GM19324 (cell line): Measurements from ENCODE around the gene HLF.

Source experiments
- ATAC-seq: cut with Tn5 transposase; IDR thresholded peaks from one replicate; pipeline ENCODE4 v1.9.1; 2021; ENCODE audit warnings: mild to moderate bottlenecking, moderate library complexity; ENCODE audit not compliant: unreplicated experiment, low FRiP score

Gene HLF

GRCh38 chr17:55249861-55250260 lies 14.9 kb upstream of the HLF start:
- no peak for ATAC-seq

GRCh38 chr17:55254375-55254774 lies 10.4 kb upstream of the HLF start:
- ATAC-seq = no peak

- ATAC-seq = no peak
Measured at GRCh38 chr17:55258578-55259135, 6.1 kb upstream of the HLF start.

- ATAC-seq = no peak
Measured at GRCh38 chr17:55259684-55260111, 5.1 kb upstream of the HLF start.

DNA sequence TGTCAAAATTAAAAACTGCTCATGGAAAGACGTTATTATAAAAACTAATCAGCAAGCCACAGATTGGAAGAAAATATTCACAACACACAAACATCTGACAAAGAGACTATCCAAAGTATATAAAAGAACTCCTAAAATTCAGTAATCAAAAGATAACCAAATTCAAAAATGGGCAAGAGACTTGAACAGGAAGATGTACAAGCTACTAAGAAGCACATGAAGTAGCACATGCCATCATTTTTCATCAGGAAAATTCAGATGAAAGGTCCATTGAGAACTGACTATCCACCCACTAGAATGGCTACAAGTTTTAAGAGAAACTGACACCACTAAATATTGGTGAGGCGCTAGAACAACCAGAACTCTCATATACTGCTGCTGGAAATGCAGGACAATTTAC lies 3.4 kb upstream of the HLF start:
- ATAC-seq = no peak

- no peak for ATAC-seq
Measured at GRCh38 chr17:55263569-55264277, 1.0 kb upstream of the HLF start.

- ATAC-seq = no peak
Measured at GRCh38 chr17:55264278-55264644, 499 bp upstream of the HLF start.

- no peak for ATAC-seq
Measured at GRCh38 chr17:55265311-55266021, 706 bp downstream of the HLF start.

- ATAC-seq = no peak
Measured at GRCh38 chr17:55266051-55266957, 1.5 kb downstream of the HLF start.

- no peak for ATAC-seq
Measured at GRCh38 chr17:55266958-55267688, 2.4 kb downstream of the HLF start.

DNA sequence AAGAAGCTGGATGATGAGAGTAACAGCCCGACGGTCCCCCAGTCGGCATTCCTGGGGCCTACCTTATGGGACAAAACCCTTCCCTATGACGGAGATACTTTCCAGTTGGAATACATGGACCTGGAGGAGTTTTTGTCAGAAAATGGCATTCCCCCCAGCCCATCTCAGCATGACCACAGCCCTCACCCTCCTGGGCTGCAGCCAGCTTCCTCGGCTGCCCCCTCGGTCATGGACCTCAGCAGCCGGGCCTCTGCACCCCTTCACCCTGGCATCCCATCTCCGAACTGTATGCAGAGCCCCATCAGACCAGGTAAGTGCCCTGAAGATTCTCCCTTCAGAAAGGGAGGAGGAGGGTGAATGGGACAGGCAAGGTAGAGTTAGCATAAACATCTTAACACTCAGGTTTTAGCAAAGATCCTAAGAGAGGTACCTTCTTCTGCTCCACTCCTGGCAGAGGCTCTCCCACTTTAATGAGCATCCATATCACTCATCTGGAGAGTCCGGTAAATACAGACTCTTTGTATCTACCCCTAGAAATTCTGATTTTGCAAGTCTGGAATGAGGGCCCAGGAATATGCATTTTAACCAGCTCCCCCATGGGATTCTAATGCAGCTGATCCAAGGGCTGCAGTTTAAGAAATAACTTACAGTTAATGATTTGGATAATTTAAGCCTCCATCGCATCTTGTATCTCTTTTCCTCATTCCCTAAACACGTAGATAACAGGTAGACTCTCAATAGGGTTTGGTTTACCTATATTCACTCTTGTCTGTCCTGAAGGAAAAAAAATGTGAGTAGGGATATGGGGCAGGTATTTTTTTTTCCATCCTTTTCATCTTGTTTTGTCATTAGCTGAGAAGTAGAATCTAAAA lies 3.3 kb downstream of the HLF start:
- no peak for ATAC-seq

DNA sequence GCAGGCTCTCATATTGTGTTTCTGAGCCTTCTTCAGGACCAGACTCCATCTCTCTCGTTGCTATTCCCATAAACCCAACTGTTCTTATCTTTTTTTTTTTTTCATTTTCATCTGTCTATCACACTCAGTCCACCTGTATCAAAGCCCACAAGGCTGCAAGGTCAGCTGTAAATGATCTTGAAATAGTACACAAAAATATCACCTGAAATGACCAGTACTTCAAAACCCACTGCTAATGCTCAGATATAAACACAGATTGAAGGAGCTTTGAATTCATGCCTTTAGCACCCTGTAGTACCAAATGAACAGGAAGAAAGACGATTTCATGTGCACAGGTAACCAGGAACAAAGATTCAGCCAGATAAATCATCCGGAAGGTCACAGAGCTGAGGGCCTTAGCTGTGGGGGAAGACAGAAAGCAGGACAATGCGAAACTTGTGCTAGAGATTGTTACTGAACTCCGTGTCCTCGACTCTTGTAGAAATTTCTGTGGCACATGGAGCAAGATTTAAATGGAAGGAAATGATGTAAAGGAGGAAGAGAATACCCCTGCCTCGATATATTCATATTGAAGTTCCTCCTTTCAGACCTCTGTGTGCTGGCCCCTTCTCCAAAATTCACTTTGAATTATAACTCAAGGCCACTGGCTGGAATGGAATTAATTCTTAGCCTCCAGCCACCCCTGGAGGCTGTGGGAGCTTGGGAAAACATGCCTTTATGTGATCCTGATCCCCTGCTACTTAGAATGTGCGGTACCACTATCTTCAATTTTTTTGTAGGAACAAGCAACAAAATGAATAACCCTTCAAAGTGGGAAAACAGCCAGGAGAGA lies 4.1 kb downstream of the HLF start:
- no peak for ATAC-seq

GRCh38 chr17:55269894-55270293 lies 5.1 kb downstream of the HLF start:
- ATAC-seq = no peak

DNA sequence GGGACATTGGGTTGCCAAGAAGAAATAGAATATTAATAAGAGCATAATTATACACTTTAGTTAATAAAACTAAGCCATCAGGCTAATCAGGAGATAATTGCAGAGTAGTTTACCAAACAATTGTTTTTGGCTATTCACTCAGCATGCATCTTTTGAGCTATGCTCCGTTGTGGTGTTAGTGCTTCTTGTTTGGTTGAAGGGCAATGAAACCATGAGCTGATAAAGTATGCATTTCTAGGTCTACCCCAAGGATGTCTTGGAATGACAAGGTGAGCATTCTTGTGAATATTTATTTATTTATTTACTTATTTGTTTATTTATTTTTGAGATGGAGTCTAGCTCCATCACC lies 6.4 kb downstream of the HLF start:
- no peak for ATAC-seq

DNA sequence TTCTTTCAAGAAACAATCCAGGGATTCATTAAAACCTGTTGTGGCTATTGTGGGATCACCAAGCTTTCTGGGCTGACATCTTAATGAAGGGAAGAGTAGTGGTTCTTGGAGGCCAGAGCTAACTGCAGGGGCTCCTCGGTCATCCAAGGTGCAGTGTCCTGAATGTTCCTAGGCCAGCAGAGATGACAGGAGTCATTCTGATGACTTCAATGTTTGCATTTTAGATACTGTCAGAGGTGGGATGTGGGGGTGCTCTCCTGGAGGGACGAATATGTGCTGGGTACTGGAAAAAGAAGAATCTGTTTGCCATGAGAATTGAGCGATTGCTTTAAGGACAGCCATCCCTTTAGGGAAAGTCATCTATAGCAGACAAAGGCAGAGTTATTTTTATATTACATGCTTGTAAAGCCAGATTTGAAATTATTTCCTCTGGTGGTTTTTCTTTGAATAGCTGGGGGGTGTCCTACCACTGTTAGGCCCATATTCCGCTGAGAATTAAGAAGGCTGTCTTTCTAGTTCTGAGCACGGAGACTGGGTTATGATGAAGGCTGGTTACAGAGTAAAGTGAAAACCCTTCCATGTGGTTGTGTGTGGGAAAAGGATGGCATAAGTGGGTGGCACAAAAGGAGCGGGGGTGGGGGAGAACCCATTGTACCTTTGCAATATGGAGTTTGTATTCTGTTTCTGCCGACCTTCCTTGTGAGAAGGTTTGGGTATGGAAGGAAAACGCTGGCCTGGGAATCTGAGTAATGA lies 7.4 kb downstream of the HLF start:
- ATAC-seq = no peak

DNA sequence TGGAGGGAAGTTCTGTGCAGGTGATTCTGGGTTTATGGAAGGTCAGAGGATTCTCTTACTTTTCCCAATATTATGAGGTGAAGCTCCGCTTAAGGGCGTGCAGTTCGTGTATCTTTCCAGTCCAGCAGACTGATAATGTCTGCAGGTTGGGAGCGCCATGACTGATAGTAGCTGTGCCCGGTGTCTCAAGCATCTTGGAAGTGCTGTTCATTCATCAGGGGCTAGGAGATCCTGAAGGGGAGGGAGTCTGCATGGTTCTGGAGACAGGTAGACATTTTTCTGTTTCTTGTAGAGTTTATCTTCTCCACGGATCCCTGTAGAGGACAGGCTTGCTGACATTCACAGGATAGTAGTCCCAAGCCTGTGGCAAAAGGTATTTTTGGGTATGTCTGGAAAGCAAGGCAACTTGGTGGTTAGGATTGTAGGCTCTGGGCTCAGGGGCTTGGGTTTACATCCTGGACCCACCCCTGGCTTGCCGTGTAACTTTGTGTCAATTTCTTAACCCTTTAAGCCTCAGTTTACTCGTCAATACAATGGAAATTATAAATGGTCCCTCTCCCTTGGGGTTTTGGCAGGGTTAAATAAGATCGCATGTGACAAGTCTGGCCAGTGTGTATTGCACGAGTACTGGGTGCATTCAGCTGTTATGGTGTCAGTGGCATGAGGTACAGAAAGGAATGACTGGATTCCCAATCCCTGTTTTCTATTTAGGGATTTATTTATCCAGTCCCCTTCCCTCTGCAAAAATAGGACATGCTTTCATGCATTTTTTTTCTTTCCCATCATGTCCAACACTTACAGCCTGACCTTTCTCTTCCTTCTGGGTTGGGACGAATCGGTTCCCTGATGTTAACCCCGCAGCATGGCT lies 8.2 kb downstream of the HLF start:
- no peak for ATAC-seq
